HG03442 (cell line): ENCODE data around the gene SFXN2.
"Not testable (repeated sequence)": the region's sequence is repeated elsewhere in the genome, so short reads cannot be mapped to it uniquely, and the experiment has no call there.

Experiments
- ATAC-seq: cut with Tn5 transposase; IDR thresholded peaks from one replicate; pipeline ENCODE4 v1.9.1; 2021; ENCODE audit warnings: mild to moderate bottlenecking, moderate library complexity; ENCODE audit not compliant: unreplicated experiment

SFXN2 gene

GRCh38 chr10:102714621-102715455 lies at the start of gene SFXN2:
Gene SFXN2 (plus strand): TSS chr10:102714636. CDS start chr10:102726637, 12,001 bp downstream.
- no peak for ATAC-seq

- ATAC-seq: no peak
These were observed 48.4 kb upstream of the SFXN2 start for GRCh38 chr10:102665904-102666509.

- not testable (repeated sequence) for ATAC-seq
These were observed 47.0 kb upstream of the SFXN2 start for GRCh38 chr10:102667411-102667810.

GRCh38 chr10:102668326-102669107 lies 45.9 kb upstream of the SFXN2 start:
- ATAC-seq: no peak

GRCh38 chr10:102669206-102670064 lies 45.0 kb upstream of the SFXN2 start:
- ATAC-seq: no peak

DNA sequence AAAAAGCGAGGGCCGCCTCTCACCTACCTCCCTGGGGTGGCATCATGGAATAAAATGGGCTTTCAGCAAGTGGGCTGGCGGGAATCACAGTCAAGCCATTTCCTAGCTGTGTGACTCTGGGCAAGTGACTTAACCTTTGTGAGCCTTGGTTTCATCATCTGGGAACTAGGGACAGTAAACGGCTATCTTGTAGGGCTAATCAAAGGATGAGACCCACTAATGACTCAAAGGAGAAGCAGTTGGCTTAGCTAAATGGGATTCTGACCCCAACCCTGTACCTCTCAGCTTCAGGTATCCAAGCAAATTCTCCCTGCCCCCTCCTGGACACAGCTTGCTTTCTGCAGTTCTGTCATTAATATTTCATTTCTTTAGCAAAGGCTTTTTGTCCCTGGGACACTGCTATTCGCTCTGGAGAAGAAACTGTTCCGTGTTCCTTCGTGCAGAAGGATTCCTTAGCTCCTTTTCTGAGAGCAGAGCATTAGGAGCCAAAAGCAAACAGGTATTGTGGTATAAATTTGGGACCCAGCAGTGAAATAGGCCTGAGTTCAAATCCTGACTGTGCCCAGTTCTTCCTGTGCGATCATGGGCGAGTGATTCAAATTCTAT lies 44.3 kb upstream of the SFXN2 start:
- no peak for ATAC-seq

DNA sequence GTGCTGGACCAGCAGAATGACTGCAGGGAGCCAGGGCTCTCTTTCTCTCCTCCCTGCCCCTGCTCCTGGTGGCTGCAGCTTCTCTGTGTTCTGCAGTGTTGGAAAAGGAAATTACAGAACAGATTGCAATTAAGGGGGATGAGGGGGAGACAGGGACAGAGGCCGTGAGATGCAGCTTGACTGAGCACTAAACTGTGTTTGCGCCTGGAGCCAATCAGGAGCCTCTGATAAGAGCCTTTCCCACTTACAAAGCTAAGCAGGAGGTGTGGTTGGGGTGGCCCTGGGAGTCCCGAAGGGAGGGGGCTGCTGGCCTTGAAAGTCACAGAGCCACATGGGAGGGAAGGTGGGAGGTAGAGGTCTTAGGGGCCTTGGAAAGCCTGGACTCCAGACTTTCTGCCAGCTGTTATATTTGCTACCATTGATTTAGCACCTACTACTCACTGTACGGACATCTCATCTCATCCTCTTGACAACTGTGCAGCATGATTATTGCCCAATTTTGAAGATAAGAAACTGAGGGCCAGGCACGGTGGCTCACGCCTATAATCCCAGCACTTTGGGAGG lies 43.5 kb upstream of the SFXN2 start:
- no peak for ATAC-seq

GRCh38 chr10:102673236-102673818 lies 41.1 kb upstream of the SFXN2 start:
- ATAC-seq: no peak

GRCh38 chr10:102673819-102674511 lies 40.5 kb upstream of the SFXN2 start:
- no peak for ATAC-seq

GRCh38 chr10:102674566-102674965 lies 39.9 kb upstream of the SFXN2 start:
- no peak for ATAC-seq

DNA sequence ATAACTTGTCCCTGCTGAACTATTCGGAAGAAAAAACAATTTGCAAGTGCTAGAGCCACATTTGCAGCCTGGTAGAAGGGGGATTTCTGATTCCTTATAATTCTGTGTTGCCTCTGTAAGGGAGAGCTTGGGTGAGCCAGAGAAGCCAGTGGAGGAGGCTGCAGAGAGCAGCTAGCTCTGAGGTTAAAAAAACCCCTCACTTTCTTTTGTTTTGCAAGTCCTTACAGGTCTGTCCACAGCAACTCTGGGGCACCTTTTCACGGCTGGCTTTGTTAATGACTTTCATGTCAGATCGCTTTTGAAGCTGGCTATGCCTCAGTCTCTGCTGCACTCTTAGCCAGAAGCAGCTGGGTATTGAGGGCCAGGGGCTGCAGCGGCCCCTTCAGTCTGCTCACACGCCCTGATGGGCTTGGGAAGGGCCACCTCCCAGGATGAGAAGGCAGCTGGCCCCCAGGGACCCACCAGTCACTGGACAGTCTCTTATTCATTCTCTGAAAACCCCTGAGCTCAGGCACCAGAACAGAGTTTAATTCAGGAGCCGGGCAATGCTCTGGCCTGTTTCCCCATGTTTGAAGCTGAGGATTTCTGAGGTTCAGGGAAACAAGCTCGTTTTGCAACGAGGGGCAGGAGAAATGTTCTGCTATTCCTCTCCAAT lies 39.3 kb upstream of the SFXN2 start:
- no peak for ATAC-seq

- ATAC-seq: no peak
These were observed 38.5 kb upstream of the SFXN2 start for GRCh38 chr10:102675666-102676533.

DNA sequence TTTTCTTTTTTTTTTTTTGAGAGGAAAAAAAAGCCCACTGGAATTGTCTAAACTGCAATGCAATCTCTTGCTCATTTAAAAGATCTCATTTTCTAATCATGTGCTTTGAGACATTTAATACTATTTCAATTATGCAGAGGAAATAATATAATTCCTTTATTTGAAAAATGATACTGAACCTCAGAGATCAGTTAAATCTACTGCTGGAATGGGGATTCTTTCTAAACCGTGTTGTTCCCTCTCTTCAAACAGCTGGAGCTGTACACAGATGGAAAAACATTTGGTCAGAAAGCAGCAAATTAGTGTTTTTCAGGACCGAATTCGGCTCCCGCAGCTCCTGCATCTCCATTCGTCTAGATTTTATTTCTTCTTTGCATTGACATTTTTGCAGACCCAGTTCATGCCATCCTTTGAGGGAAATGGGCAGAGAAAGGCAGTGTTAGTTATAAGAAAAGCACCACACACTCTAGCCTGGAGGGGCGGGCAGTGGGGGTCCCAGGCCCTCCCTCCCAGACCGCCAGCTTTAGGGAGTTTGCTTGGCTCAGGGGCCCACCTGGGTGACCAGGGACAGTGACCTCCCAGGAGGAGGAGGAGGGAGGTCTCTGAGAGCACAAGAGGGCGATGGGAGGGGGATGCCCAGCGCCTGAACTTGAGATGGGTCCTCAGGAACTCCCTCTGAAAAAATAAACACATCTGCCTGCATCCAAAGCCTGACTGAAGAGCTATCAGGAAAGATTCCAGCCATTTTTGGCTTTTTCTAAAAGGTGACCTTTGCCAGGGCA lies 37.7 kb upstream of the SFXN2 start:
- ATAC-seq: no peak

DNA sequence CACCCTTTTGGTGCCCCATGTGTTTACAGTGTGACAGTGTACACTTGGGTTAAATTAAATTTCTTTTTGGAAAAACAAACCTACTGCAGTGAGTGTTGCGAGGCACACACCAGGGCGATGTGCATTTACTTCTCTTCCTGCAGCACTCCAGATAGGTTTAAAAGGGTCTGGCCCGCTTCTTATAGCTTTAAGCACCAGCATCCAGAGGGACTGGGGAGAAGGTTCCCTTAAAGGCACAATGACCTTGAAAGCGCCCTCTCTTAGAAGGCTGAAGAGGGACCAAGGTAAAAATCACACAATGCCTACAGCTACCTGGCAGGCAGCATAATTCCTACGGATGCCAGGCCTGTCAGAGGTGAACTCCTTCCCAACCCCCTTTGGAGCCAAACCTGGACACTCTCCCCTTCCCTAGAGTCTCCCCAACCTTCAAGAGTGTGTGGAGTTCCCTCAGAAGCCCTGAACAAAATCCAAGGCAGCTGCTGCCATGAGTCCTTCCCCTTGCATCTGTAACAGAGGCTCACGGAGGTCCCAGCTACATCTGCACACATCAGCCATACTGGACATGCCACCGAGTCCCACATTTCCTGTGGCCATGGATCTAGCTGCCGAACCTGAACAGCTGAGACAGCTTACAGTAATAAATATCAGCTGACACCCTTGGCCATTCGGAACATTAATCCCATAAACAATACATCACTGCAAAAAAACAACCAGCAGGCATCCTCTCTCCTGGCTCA lies 36.9 kb upstream of the SFXN2 start:
- ATAC-seq: no peak

DNA sequence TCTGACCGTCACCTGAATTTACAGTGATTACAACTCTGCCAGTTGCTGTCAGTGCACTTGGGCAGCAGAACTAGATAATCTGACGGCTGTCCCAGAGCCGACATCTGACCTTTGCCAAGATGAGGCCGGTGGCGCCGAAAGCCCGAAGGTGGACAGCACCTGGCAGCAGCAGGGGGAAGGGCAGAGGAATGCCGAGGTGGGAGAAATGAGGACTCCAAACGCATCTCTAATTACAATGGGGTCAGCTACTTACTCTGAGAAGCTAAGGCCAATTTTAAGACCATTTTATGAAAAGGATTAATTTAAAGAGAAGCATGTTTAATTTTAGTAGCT lies 36.4 kb upstream of the SFXN2 start:
- no peak for ATAC-seq

GRCh38 chr10:102678842-102679289 lies 35.6 kb upstream of the SFXN2 start:
- ATAC-seq: no peak
